OCI-LY3 (cell line): ENCODE measurements around the gene TK2.
"Not testable (repeated sequence)": the region's sequence is repeated elsewhere in the genome, so short reads cannot be mapped to it uniquely, and the experiment has no call there.

Source experiments
- H2AFZ ChIP-seq: fragments of 200-600, 300-600 bp; shearing (Covaris generic); 2 replicates; pipeline ENCODE4 v1.6.0; 2014; ENCODE audit warnings: antibody characterized with exemption, low read depth, low read length
- H3K27ac ChIP-seq: fragments of 200-600, 300-600 bp; sonication (generic); 2 replicates; pipeline ENCODE4 v1.5.1; 2014; ENCODE audit warnings: mild to moderate bottlenecking, low read length, moderate library complexity, mixed read lengths
- H3K27me3 ChIP-seq: fragments of 200-600, 300-600 bp; sonication (generic); 2 replicates; pipeline ENCODE4 v1.6.1; 2014; ENCODE audit warnings: low read depth, low read length, mixed read lengths
- H3K36me3 ChIP-seq: fragments of 200-600, 300-600 bp; sonication (generic); replicated peaks from 2 replicates; pipeline ENCODE3; 2014; ENCODE audit warnings: low read depth, low read length, mixed read lengths
- H3K4me1 ChIP-seq: fragments of 300-600, 200-600 bp; sonication (generic); 2 replicates; pipeline ENCODE4 v1.6.1; 2014; ENCODE audit warnings: low read length, mixed read lengths
- H3K4me2 ChIP-seq: fragments of 200-600, 300-600 bp; sonication (generic); 2 replicates; pipeline ENCODE4 v1.6.1; 2014; ENCODE audit warnings: low read length, mixed read lengths
- H3K4me3 ChIP-seq: fragments of 300-600, 200-600 bp; sonication (generic); 2 replicates; pipeline ENCODE4 v1.5.1; 2014; ENCODE audit warnings: antibody characterized with exemption, mild to moderate bottlenecking, low read length, moderate library complexity
- H3K79me2 ChIP-seq: fragments of 300-600, 200-600 bp; shearing (Covaris generic); 2 replicates; pipeline ENCODE4 v1.6.1; 2014; ENCODE audit warnings: mild to moderate bottlenecking, low read length, mixed read lengths
- H3K9ac ChIP-seq: fragments of 300-600, 200-600 bp; shearing (Covaris generic); 2 replicates; pipeline ENCODE4 v1.6.0; 2014; ENCODE audit warnings: mild to moderate bottlenecking, low read length, moderate library complexity
- H3K9me3 ChIP-seq: fragments of 200-600, 300-600 bp; shearing (Covaris generic); 2 replicates; pipeline ENCODE4 v1.6.1; 2014; ENCODE audit warnings: low read length, mixed read lengths; ENCODE audit not compliant: insufficient read depth
- H4K20me1 ChIP-seq: fragments of 200-600, 300-600 bp; sonication (generic); 2 replicates; pipeline ENCODE4 v1.6.1; 2016; ENCODE audit warnings: low read length, mixed read lengths; ENCODE audit not compliant: insufficient read depth
- CTCF ChIP-seq: fragments of 200-600, 300-600 bp; sonication (generic); IDR thresholded peaks from 2 replicates; pipeline ENCODE4 v1.5.1; 2014; ENCODE audit warnings: antibody characterized with exemption, low read length, low read depth
- EZH2phosphoT487 ChIP-seq: fragments of 200-600 bp; shearing (Covaris generic); IDR thresholded peaks from 2 replicates; pipeline ENCODE4 v1.6.1; 2018; ENCODE audit warnings: antibody characterized with exemption, mixed run types, low read depth

Gene TK2

GRCh38 chr16:66516509-66516807, 33.5 kb downstream of the TK2 start:
- H3K36me3 ChIP-seq: no peaks in the 10 kb centered on the region
- no peak for TF ChIP-seq CTCF
- no peak for TF ChIP-seq EZH2phosphoT487
- H3K79me2 ChIP-seq: no peaks in the 10 kb centered on the region
- H3K9ac ChIP-seq: peak overlapping the region; percentile 61
- H3K9me3 ChIP-seq: no peaks in the 10 kb centered on the region
- peaks cover 52% of the 10 kb centered on the region for H3K4me1 ChIP-seq
- H3K27ac ChIP-seq: peak overlapping the region; percentile 72
- no peaks in the 10 kb centered on the region for H4K20me1 ChIP-seq
- H3K4me3 ChIP-seq: peak overlapping the region; percentile 56
- no peak overlapping the region; the same call in 1 of the 2 replicates for H2AFZ ChIP-seq
- no peaks in the 10 kb centered on the region for H3K27me3 ChIP-seq
- H3K4me2 ChIP-seq: peak overlapping the region; percentile 94

GRCh38 chr16:66515596-66516508, 34.1 kb downstream of the TK2 start:
- Histone ChIP-seq H3K36me3 (no peaks in the 10 kb centered on the region), H3K4me3 (peak overlapping the region; percentile 56), H3K79me2 (no peaks in the 10 kb centered on the region), H3K27ac (peak overlapping the region; percentile 72), H4K20me1 (no peaks in the 10 kb centered on the region), H3K4me1 (peaks cover 45% of the 10 kb centered on the region), H3K9ac (peak overlapping the region; percentile 61), H3K27me3 (no peaks in the 10 kb centered on the region), H3K9me3 (no peaks in the 10 kb centered on the region), H2AFZ (no peak overlapping the region; the same call in 1 of the 2 replicates), H3K4me2 (peak overlapping the region; percentile 94)
- no peak for TF ChIP-seq EZH2phosphoT487
- TF ChIP-seq CTCF: peak; percentile 52

GRCh38 chr16:66514980-66515595, 34.8 kb downstream of the TK2 start:
- H3K4me2 ChIP-seq, H3K27ac ChIP-seq, H3K9me3 ChIP-seq, H3K36me3 ChIP-seq, H3K9ac ChIP-seq, H3K4me3 ChIP-seq, H2AFZ ChIP-seq, H4K20me1 ChIP-seq, H3K79me2 ChIP-seq, H3K27me3 ChIP-seq: not testable (repeated sequence)
- H3K4me1 ChIP-seq: peaks cover 38% of the 10 kb centered on the region

- peaks cover 31% of the 10 kb centered on the region for H3K4me1 ChIP-seq
- H3K27ac ChIP-seq, H3K79me2 ChIP-seq, H3K36me3 ChIP-seq, H2AFZ ChIP-seq, H3K9ac ChIP-seq, H3K4me2 ChIP-seq, H4K20me1 ChIP-seq, H3K9me3 ChIP-seq, H3K27me3 ChIP-seq, H3K4me3 ChIP-seq: not testable (repeated sequence)
These were observed 35.5 kb downstream of the TK2 start for GRCh38 chr16:66514391-66514790.

DNA sequence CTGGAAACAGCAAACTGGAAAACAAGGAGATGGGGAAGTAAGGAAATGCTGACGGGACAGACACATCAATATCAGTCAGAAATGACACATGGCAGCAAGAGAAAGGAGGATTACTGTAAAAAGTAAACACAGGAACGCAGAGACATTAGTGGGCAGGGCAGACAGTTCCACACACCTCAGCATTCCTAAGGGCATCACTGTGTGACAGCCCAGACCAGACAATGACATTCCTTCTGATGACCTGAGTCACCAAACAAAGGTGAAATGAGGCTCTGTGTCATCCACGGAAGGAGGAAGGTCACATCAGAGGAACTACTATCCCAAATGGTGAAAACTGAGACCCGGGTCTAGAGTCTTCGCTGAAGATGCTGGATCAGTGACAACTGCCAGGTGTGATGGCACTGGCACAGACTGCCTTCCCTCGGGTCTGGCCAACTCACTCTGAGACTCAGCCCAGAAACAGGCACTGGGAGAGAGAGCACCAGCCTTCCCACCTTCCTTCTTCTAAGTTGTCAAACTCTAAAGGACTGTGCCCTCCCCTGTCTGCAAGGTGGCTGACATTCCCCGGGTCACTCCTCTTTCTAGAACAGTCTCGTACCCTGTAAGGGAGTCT, 36.7 kb downstream of the TK2 start:
- H2AFZ ChIP-seq: no peak overlapping the region
- no peak overlapping the region for H3K4me2 ChIP-seq
- no peak overlapping the region for H3K27ac ChIP-seq

More for the DNA sequence above, 36.7 kb downstream of the TK2 start:
- Histone ChIP-seq H3K79me2 (no peaks in the 10 kb centered on the region), H4K20me1 (no peaks in the 10 kb centered on the region), H3K9ac (no peak overlapping the region), H3K4me1 (peaks cover 33% of the 10 kb centered on the region), H3K4me3 (no peak overlapping the region), H3K9me3 (no peaks in the 10 kb centered on the region), H3K27me3 (no peaks in the 10 kb centered on the region), H3K36me3 (no peaks in the 10 kb centered on the region)
- TF ChIP-seq EZH2phosphoT487 (no peak), CTCF (no peak)
